HG03039 (cell line): ENCODE results near the gene ZNF800.

Experiments
- ATAC-seq: cut with Tn5 transposase; IDR thresholded peaks from one replicate; pipeline ENCODE4 v1.9.1; 2021; ENCODE audit warnings: mild to moderate bottlenecking, moderate library complexity; ENCODE audit not compliant: unreplicated experiment

The ZNF800 gene

DNA sequence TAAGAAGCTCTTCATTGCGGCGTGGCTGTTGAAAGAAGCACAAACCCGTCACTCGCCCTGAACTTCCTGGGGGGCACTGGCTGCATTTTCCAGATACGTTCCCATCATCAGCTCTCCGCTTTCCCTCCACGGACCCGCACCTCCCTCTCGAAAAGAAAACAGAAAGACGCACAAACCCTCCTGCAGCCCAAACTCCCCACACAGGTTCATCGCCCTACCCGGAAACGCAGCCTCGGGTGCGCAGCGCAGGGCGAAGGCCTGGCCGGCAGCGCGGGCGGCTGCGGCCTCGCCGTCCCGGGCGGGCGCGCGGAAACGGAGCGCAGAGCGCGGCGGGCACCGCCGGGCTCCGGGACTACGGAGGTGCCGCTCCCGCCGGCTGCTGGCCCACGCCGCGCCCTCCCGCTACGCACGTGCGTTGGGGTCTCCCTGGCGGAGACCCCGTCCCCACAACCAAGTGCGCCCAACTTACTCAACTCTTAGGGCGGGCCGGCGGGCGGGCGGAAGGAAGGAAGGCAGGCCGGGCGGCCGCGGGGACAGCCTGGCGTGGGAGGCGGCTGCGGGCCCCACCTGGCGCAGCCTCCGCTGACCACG lies 822 bp downstream of the ZNF800 start:
- peak; percentile 31 for ATAC-seq

DNA sequence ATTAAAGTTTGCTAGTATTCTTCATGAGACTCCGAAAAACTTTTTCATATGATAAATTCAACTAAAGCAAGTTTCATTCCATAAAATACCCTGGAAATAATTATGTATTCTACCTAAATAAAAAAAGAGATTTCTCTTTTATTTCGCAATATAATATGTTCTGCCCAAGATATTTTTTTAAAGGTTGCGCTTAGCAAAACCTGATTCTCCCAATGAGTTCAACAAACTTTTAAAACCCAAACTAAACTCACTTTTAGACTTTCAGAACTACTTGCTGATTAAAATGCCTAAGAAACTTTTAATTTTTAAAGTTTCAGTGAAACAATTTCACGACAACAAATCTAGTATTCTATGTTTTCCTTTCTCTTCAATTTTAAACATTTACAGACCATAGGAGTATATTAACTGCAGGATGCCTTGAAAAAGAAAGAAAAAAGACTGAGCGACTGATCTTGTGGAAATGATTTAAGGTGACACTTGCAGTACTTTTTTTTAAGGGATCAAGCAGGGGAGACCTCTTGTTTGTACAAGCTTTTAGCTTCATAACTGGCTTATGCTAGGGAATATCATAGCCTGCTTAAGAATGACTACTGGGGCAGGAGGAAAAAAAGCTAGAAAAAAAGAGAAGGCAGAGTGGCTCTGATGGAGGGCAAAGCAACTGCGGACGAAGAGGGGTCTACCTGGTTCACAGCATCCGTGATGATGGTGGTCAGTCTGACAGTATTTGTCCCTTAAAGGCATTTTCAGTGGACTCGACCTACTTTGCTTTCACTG lies 1.5 kb downstream of the ZNF800 start:
- no peak for ATAC-seq

DNA sequence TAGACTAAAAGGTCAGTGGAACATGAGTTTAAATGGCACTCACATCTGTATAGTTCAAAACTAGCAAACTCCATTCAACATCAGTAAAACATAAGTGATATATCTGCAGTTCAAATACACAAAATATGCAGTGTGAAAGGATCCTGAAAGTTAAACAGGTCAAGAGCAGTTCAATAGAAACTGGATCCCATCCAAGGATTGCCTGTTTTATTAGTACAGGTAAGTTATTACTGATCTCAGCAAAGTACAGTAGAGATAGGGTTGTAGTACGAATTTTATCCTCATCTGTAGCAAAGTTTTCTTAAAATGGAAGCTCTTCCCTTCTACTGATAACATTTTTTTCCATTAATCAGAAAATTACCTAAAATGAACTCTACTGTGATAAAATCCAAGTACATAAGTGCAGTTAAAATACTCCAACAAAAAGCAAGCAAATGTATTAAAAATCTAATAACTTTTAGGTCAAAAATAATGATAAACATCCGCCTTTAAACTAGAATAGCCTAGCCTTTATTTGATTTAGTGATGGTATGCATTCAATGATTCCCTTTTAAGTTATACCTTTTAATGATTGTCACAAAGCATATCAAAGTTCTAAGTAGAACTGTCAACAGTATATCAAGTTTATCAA lies 2.2 kb downstream of the ZNF800 start:
- ATAC-seq = no peak

DNA sequence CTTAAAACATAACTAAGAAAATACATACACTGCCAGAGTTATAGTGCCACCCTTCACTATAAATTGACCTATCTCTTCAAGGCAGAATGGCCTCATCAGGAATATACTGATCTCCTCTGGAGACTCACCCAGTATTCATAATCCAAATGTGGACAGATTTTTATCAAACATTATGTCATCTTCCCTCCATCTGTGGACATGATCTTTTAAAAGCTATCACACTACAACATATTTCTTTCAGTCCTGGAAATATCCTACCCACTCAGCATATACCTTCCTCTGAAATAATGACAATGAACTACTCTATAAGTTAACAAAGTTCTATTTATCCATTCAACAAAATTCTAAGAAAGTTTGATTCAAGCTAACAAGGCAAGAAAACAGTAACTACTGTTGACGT lies 3.2 kb downstream of the ZNF800 start:
- ATAC-seq = no peak

DNA sequence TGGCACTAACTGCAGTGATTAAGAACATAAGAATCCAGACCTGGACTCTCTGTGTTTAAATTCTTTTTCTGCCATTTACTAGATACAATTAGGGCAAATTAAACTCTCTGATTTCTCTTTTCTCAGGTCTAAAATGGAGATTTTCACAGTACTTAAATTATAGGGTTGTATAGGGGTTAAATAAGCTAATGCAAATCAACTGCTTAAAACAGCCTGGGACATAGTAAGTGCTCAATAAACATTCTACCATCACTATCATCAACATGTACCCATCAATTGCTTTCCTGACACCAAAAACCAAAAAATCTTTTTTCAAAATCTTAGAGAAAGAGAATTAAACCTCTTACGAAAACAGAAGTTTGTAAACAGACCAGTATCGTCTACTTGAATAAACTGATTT lies 4.5 kb downstream of the ZNF800 start:
- no peak for ATAC-seq

DNA sequence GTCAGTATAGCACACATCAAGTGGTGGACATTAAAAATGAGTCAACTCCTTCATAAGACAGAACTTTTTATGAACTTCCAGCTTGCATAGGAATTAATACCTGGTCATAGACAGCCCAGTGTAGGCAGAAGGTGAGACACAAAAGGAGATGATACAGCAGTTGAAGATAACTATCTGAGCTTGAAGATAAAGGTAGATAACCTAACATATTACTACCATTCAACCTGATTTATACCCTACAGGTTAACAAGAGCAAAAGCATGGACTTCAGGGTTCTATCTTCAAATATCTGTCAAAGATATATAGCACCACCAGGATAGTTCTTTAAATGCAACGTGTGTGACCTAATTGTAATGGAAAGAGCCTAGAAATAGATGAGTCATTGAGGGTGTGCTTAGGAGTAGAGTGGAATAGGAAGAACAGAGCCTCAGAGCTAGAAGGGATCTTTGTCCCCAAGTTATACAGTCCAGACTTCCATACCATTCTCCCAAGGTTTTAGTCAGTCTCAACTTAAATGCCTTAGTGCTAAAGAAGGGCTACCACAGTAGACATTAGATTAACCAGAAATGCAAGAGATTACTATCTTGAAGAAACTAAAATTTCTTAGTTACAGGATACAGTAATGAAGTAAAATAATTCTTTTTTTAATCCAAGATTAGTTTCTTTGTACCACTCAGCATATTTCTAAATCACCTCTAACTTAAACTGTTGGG lies 9.2 kb downstream of the ZNF800 start:
- no peak for ATAC-seq

DNA sequence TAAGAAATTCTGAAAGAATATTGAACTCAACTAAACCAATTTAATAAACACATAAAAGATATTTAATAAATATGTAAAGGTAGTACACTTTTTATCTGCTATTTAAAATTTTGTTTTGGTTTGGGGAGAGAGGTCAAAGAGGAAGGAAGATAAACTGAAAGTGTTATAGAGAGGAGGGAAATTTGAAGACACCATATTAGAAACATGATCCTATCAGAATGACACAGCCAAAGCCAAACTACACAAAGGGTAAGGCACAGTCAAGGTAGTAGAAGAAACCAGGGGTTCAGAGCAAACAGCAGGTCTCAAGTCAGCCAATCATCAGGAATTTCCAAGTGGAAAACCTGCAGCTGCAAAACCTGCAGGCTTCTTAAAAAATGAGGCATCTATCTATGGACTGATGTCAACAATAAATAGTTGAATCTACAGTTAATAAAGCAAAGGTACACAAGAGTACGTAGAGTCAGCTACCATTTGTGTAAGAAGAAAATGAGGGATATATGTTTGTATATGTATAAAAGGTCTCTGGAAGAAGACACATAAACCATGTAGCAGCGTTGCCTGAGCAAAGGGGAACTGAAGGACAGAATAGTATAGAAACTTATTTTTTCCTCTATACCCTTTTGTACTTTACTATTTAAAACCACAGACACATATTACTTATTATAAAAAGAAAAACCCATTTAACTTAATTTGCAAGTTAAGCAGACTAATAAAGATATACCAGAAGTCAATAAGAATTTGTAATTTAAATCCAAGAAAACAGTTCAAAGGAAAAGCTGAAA lies 10.0 kb downstream of the ZNF800 start:
- no peak for ATAC-seq

DNA sequence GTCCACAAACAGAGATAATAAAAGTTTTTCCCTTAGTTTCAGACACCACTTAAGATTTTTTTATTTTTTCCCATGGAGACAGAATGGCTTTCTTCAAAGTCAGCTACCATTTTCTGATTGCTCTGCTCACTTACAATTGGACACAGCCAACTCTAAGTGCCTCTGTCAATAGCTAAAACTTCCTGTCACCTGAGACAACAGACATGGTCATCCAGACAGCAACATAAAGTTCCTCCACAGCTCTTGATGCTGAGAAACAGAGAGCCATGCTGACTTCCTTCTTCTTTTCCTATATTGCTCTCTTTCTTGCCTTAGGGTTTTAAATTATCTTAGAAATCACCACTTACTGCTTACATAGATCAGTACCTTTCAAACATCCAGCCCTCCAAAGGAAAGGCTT lies 12.0 kb downstream of the ZNF800 start:
- no peak for ATAC-seq

DNA sequence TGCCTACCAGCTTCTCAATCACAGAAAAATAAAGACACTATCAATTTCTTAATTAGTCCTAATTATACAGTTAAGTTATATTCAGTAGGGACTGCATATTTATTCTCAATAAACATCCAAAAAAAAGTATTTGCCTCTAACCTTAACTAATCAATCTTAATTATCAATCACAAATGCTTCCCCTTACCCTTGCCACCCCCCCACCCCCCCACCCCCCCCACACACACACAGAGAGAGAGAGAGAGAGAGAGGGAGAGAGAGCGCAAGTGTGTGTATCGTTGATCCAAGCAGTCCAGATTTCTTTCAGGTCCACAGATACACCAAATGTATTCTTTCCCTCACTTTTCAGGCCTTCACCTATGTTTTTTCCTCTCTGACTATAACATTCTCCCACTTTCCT lies 12.9 kb downstream of the ZNF800 start:
- ATAC-seq = no peak

DNA sequence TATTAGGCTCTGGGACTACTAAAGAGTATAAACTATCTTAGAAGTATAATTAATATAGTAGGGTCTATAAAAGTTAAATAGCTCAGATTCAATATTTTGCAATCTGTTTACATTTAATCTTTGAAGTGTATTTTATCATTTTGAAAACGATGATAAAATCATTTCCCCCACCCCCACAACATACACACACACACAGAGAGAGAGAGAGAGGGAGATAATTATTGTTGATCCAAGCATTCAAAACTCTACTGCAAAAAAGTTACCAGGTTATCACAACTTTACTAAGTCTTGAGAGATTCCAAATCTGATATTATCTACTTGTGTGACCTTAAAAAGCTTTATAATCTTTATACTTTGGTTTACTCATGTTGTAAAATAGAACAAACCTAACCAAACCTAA lies 14.0 kb downstream of the ZNF800 start:
- no peak for ATAC-seq

DNA sequence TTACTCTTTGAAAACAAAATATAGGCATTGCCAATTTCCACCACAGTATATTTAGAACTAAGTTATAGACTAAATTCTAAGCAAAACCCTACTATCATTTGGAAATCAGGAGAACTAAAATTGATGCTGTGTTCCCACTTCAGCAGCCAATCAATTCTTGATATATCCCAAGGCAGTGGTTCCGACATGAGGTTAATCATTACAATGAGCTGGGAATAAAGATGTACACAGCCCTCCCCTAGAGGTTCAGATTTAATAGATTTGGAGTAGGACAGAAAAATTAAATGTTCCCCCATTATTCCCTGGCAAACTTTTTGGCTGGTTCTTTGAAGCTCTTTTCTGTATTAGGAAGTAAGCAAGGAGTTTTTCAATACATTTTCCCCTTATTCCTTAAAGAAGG lies 15.1 kb downstream of the ZNF800 start:
- no peak for ATAC-seq

DNA sequence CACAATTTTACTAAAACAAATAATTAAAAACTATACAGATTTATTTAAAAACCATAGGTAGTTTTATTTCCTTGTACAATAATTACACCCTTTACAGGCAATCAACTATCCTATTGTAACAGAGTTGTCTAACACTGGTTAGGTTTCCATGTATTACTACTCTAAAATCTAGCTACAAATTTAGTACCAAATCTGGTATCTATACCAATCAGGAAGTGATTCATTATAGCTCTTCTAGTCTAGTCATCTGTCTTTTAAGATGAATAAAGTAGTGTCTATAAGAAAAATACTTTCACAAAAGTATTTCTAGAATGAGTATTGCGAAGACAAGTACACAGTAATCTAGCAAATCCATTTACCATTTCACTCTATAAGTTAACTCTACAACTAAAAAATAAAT lies 16.9 kb downstream of the ZNF800 start:
- ATAC-seq = no peak

DNA sequence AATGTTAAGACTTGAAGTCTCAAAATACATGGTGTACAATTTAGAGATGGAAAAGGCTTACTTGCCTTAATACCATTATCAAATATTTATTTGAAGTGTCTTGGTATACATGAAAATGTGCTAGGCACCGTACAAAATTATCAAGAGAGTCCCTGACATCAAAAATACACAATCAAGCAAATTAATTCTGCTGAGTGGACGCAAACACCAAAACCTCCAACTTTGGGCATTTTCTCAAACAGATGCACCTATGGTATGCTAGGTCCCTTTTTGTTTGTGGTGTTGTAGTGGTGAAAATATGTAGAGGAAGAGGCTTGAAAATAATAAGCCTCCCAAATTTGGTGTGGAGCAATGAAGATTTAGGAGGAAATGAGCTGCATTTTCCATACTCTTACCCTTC lies 24.8 kb downstream of the ZNF800 start:
- no peak for ATAC-seq

DNA sequence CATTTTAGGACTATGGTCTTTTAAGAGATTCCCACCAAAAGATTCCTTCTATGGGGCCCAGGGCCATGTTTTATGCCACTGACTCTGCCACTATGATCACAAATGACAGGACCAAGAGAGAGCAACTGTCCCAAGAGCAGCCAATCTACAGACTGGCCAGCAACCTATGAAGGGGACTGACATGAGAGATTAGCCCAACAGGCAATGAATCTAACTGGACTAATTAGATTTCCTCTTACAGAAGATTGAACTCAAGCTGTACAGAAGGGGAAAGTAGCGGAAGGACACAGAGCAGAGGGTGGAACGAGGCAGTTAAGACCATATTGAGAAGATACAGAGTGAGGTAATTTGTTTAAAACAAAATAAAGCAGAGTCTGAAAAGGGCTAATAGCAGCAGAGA lies 25.8 kb downstream of the ZNF800 start:
- ATAC-seq = no peak

DNA sequence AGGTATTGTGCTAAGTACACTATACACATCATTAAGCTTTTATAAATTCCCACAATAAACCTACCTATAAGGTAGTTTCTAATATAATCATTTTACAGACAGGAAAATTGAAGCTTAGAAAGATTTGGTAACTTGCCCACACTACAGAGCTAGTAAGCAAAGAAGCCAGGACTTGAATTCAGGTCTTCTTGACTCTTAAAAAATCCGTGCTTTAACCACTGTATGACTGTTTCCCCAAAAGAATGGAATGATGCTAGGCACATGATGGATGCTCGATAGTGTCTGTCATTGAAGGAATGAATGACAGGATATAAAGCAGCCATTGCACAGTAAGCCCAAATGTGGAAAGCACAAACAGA lies 26.6 kb downstream of the ZNF800 start:
- no peak for ATAC-seq

DNA sequence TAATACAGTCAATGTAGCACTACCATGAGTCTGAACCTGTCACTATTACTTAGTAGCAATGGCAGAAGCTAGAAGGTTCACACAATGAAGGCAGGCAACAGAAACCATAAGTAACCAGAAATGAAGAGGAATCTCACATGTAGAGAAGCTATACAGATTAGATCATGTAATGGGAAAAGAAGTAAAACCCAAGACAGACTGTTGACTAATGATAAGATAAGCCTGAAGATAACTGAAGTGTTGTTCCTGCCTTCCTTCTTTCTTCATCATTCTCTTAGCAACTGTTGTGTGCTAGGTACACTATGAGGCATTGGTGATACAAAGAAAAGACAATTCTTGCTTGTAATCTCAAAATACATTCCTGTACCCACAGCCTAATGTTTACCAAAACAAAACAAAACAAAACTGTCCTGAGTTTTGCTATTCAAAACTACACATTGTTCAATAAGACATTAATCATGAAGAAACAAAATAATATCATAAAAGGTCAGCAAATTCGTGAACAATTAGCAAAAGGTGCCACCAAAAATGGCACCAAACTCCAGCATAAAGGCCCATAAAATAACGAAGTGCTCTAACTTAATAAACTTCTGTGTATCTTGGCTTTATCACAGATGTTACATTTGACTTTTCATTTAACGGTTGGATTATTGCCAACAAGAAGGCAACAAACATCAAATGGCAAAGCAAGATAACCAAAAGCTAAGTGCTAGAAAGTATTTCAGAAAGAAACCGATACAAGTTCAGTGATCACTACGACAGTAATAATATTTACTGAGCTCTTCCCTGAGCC lies 27.1 kb downstream of the ZNF800 start:
- no peak for ATAC-seq

DNA sequence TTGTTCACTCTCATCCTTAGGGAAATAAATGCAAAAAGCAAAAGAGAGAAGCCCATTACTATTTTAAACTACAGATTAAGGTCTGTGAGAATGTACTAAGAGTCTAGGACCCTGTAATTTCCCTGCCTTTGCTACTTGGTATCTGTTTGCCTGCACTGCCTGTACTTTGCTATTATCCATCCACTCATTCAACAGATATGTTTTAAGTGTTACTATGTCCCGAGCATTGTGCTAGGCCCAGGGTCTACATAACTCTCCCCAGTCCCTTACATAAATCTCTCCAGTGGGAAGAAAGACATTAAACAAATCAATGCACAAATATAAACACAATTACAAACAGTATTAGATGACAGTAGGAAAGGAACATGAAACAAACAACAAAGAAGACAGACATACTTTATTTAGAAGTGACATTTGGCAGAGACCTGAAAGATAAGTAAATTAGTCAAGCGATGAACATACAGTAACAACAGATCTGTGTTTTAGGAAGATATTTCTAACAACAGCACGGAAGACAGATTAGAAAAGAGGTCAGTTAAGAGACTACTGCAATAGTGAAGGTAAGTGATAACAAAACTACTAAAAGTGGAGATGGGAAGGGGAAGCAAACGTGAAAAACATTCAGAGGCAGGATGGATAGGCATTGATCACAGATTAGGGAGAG lies 30.0 kb downstream of the ZNF800 start:
- no peak for ATAC-seq

DNA sequence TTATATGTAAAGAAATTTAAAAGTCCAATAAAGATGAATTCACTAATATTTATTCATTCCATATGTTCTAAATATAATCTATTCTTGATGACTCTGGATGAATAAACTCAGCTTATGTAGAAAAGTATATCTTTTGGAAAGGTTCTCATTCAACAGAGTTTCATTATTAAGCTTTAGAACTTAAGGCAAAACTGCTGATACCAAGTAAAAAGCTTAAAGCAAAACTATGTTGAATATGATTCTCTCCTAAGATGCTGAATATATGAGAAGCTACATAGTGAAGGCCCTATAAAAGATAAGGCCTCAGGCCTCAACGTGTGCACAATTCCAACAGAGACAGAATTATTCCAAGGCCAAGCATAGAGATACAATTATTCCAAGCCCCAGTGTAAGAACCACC lies 30.8 kb downstream of the ZNF800 start:
- ATAC-seq = no peak

DNA sequence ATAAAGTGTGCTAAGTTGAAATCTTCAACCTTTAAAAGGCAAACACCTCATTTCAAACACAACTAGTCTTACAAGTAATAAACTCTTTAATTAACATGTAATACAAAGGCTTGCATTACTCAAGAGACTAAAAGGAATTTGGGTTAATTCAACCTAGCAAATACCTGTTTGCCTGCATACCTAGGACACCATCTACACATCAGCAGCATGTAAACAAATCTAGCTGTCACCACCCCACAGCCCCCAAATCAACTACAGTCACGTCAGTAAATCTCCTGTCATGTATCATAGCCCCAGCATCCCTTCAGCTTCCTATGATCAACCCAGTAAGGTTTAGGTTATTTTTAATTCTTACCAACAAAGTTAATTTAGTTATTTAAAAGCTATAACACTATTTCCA lies 33.5 kb downstream of the ZNF800 start:
- ATAC-seq = no peak

DNA sequence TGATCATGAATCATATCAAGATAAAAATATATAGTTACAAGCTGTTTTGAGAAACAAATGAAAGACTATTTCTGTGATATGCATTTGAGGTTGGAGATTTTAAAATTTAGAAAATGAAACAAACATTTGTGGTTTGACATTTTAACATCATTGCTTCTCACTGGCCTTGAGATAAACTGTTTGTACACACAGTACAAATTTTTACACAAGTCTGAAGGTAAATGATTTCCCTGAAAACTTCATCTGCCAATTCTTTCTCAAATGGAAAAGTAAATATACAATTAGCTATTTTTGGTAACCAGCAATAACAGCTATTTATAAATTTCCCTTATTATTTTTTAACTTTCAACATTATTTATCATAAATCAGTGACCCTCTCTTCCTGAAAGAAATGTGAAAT lies 38.6 kb downstream of the ZNF800 start:
- no peak for ATAC-seq
